ENCODE data around the gene DHX9. TPM values are rescaled to one million over a fixed set of nuclear protein-coding genes. Genes with fewer than 3 reads are reported as not detected.

DHX9 gene
- polyA plus RNA-seq, 1 experiment: 191 TPM

- ChIA-PET CTCF (no interaction called here), POLR2A (no interaction called here)
- H3K27me3 ChIP-seq (ENCODE audit: control insufficient read depth, insufficient read depth, low read length): no peaks in the 10 kb centered on the region
- no peak overlapping the region for H3K4me3 ChIP-seq (ENCODE audit: low read depth, low read length)
- H3K9me3 ChIP-seq (ENCODE audit: control insufficient read depth, insufficient read depth, low read length): no peaks in the 10 kb centered on the region
- H3K27ac ChIP-seq (ENCODE audit: low read depth, low read length): no peak overlapping the region
- no peak for TF ChIP-seq CTCF (IDR thresholded peaks at IDR 0.05; ENCODE audit: low read depth, low read length)
- no peak for DNase-seq (ENCODE audit: low read depth, low spot score)
Measured at GRCh38 chr1:182869241-182869666, 30.1 kb downstream of the DHX9 start.

- ChIA-PET POLR2A (no interaction called here), CTCF (interaction anchor here (1.5 kb wide), 1 partner anchor 362 kb away, joined by 3 read pairs; no protein-coding TSS in a partner anchor)
- Histone ChIP-seq H3K27ac (ENCODE audit: low read depth, low read length) (no peak overlapping the region), H3K27me3 (ENCODE audit: control insufficient read depth, insufficient read depth, low read length) (no peaks in the 10 kb centered on the region), H3K4me3 (ENCODE audit: low read depth, low read length) (no peak overlapping the region), H3K9me3 (ENCODE audit: control insufficient read depth, insufficient read depth, low read length) (no peaks in the 10 kb centered on the region)
- no peak for DNase-seq (ENCODE audit: low read depth, low spot score)
- no peak for TF ChIP-seq CTCF (IDR thresholded peaks at IDR 0.05; ENCODE audit: low read depth, low read length)
Measured at GRCh38 chr1:182872881-182873280, 33.7 kb downstream of the DHX9 start.

- CTCF ChIA-PET: interaction anchor here (0.6 kb wide), 1 partner anchor 609 kb away, joined by 3 read pairs; no protein-coding TSS in a partner anchor
- POLR2A ChIA-PET: no interaction called here
- no peaks in the 10 kb centered on the region for H3K9me3 ChIP-seq (ENCODE audit: control insufficient read depth, insufficient read depth, low read length)
- no peaks in the 10 kb centered on the region for H3K27me3 ChIP-seq (ENCODE audit: control insufficient read depth, insufficient read depth, low read length)
- TF ChIP-seq CTCF (IDR thresholded peaks at IDR 0.05; ENCODE audit: low read depth, low read length): no peak
- H3K27ac ChIP-seq (ENCODE audit: low read depth, low read length): no peak overlapping the region
- no peak overlapping the region for H3K4me3 ChIP-seq (ENCODE audit: low read depth, low read length)
- DNase-seq (ENCODE audit: low read depth, low spot score): no peak
Measured at GRCh38 chr1:182875889-182876288, 36.7 kb downstream of the DHX9 start.

GRCh38 chr1:182877331-182877730, 38.2 kb downstream of the DHX9 start:
- Histone ChIP-seq H3K4me3 (ENCODE audit: low read depth, low read length) (no peak overlapping the region), H3K9me3 (ENCODE audit: control insufficient read depth, insufficient read depth, low read length) (no peaks in the 10 kb centered on the region), H3K27ac (ENCODE audit: low read depth, low read length) (no peak overlapping the region), H3K27me3 (ENCODE audit: control insufficient read depth, insufficient read depth, low read length) (no peaks in the 10 kb centered on the region)
- CTCF ChIA-PET: no interaction called here
- no peak for DNase-seq (ENCODE audit: low read depth, low spot score)
- TF ChIP-seq CTCF (IDR thresholded peaks at IDR 0.05; ENCODE audit: low read depth, low read length): no peak
- POLR2A ChIA-PET: no interaction called here

GRCh38 chr1:182877842-182878241, 38.7 kb downstream of the DHX9 start:
- Histone ChIP-seq H3K27me3 (ENCODE audit: control insufficient read depth, insufficient read depth, low read length) (no peaks in the 10 kb centered on the region), H3K27ac (ENCODE audit: low read depth, low read length) (no peak overlapping the region), H3K4me3 (ENCODE audit: low read depth, low read length) (no peak overlapping the region), H3K9me3 (ENCODE audit: control insufficient read depth, insufficient read depth, low read length) (no peaks in the 10 kb centered on the region)
- DNase-seq (ENCODE audit: low read depth, low spot score): no peak
- TF ChIP-seq CTCF (IDR thresholded peaks at IDR 0.05; ENCODE audit: low read depth, low read length): no peak
- CTCF ChIA-PET: no interaction called here
- POLR2A ChIA-PET: no interaction called here
